Measurements from ENCODE around the gene AP5Z1. TPM values are rescaled to one million over a fixed set of nuclear protein-coding genes. Genes with fewer than 3 reads are reported as not detected.
A peak's percentile ranks its signal among the peaks of the same experiment; 100 is the strongest.

The AP5Z1 gene, protein sequence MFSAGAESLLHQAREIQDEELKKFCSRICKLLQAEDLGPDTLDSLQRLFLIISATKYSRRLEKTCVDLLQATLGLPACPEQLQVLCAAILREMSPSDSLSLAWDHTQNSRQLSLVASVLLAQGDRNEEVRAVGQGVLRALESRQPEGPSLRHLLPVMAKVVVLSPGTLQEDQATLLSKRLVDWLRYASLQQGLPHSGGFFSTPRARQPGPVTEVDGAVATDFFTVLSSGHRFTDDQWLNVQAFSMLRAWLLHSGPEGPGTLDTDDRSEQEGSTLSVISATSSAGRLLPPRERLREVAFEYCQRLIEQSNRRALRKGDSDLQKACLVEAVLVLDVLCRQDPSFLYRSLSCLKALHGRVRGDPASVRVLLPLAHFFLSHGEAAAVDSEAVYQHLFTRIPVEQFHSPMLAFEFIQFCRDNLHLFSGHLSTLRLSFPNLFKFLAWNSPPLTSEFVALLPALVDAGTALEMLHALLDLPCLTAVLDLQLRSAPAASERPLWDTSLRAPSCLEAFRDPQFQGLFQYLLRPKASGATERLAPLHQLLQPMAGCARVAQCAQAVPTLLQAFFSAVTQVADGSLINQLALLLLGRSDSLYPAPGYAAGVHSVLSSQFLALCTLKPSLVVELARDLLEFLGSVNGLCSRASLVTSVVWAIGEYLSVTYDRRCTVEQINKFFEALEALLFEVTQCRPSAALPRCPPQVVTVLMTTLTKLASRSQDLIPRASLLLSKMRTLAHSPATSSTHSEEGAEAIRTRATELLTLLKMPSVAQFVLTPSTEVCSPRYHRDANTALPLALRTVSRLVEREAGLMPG
- total RNA-seq = 10 to 100 TPM; 19.7 to 35.4 (median 25.4) TPM

- intact Hi-C loops (cut with DNase I) = no loop called here
- peak within 1 kb of the TSS; percentile 89 to 98 (median 91) for H3K27ac ChIP-seq
- WGBS, 2 donors = 0 to 1% methylated on average over 5 to 26 of the region's 55 CpGs
- H3K4me1 ChIP-seq = peaks cover 12 to 22% of the 10 kb centered on the region in 2 donors
- peak; percentile 40 to 91 for TF ChIP-seq POLR2A (IDR thresholded peaks at IDR 0.05)
- TF ChIP-seq CTCF (IDR thresholded peaks at IDR 0.05) = no peak
- no peaks in the 10 kb centered on the region for H3K9me3 ChIP-seq
- peak; percentile 96 to 98 for DNase-seq
- no peaks in the 10 kb centered on the region for H3K36me3 ChIP-seq
- H3K4me3 ChIP-seq (replicated peaks in 1 of 3) = peak within 1 kb of the TSS; percentile 49 to 86 (median 80)
- H3K27me3 ChIP-seq = no peaks in the 10 kb centered on the region
Measured at GRCh38 chr7:4775250-4775847, at the start of gene AP5Z1. Gene AP5Z1, plus strand, starts transcription at chr7:4775623. Its CDS starts 93 bp downstream, at chr7:4775716.

GRCh38 chr7:4725850-4726450, 49.5 kb upstream of the AP5Z1 start:
- TF ChIP-seq POLR2A (IDR thresholded peaks at IDR 0.05) (no peak), CTCF (IDR thresholded peaks at IDR 0.05) (no peak)
- intact Hi-C loops (cut with DNase I) = no loop called here
- Histone ChIP-seq H3K36me3 (no peaks in the 10 kb centered on the region), H3K27ac (peak overlapping the region; percentile 59 to 92 (median 73)), H3K4me3 (replicated peaks in 1 of 3) (peak overlapping the region in 2 of 3 donors; percentile 10 to 29), H3K4me1 (peaks cover 8 to 34% of the 10 kb centered on the region in 2 donors), H3K9me3 (no peaks in the 10 kb centered on the region), H3K27me3 (no peaks in the 10 kb centered on the region)
- no peak for DNase-seq
- WGBS, 2 donors = 68 to 73% methylated on average over 14 to 15 of the region's 15 CpGs

DNA sequence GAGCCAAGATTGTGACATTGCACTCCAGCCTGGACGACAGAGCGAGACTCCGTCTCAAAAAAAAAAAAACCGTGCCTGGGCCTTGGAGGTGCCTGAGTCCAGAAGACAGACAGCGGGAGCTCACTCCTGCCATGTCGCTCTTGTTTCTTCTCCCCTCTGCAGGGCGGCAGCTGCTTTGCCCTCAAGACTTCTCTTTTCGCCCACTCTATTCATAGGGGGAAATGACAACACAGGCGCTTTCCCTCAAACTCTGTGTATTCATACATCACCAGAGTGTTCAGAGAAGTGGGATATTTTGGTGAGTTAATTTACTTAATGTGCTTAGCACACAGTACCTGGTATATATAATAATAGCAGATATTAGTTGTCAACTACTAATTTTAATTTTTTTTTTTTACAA, 48.9 kb upstream of the AP5Z1 start:
- peak overlapping the region in 2 of 3 donors; percentile 73 to 92 for H3K27ac ChIP-seq
- H3K27me3 ChIP-seq = no peaks in the 10 kb centered on the region
- intact Hi-C loops (cut with DNase I) = no loop called here
- WGBS, 2 donors = 87 to 89% methylated on average over 9 of the region's 9 CpGs
- H3K36me3 ChIP-seq = no peaks in the 10 kb centered on the region
- no peaks in the 10 kb centered on the region for H3K9me3 ChIP-seq
- DNase-seq = no peak
- no peak overlapping the region for H3K4me3 ChIP-seq (replicated peaks in 1 of 3)
- no peak for TF ChIP-seq POLR2A (IDR thresholded peaks at IDR 0.05)
- H3K4me1 ChIP-seq = peaks cover 8 to 32% of the 10 kb centered on the region in 2 donors

GRCh38 chr7:4727914-4728705, 47.3 kb upstream of the AP5Z1 start:
- WGBS, 2 donors = 91 to 94% methylated on average over 19 to 20 of the region's 20 CpGs
- H3K27me3 ChIP-seq = no peaks in the 10 kb centered on the region
- H3K4me1 ChIP-seq = peaks cover 8 to 32% of the 10 kb centered on the region in 2 donors
- H3K4me3 ChIP-seq (replicated peaks in 1 of 3) = no peak overlapping the region
- no peak for DNase-seq
- intact Hi-C loops (cut with DNase I) = no loop called here
- no peak overlapping the region for H3K27ac ChIP-seq
- no peaks in the 10 kb centered on the region for H3K9me3 ChIP-seq
- no peaks in the 10 kb centered on the region for H3K36me3 ChIP-seq
- TF ChIP-seq CTCF (IDR thresholded peaks at IDR 0.05) = no peak
